Mammary epithelial cell (primary cell): ENCODE results near the gene NRG2.

Experiments used
- CTCF ChIP-seq, 2 donors: IDR thresholded peaks in 1 of 2; conservative IDR thresholded peaks in 1 of 2; 2 replicates each; pipeline ENCODE4 v1.5.1; 2011 to 2012; ENCODE audit warnings: inconsistent platforms in 2 of 2, low read length in 2 of 2, mild to moderate bottlenecking in 2 of 2, control low read depth in 1 of 2, low read depth in 1 of 2; ENCODE audit not compliant: insufficient read depth in 1 of 2; ENCODE audit errors: extremely low read depth in 1 of 2
- EZH2 ChIP-seq: IDR thresholded peaks from 2 replicates; pipeline ENCODE4 v1.6.1; 2012; ENCODE audit warnings: low read length, inconsistent platforms, borderline replicate concordance

- TF ChIP-seq CTCF (conservative IDR thresholded peaks at IDR 0.05 in 1 of 2, IDR thresholded peaks at IDR 0.05 in 1 of 2; ENCODE audit: extremely low read depth in 1 of 2, insufficient read depth in 1 of 2, low read depth in 1 of 2, low read length in 2 of 2) = no peak
- no peak for TF ChIP-seq EZH2
Observed at GRCh38 chr5:139841549-139841948, 201.6 kb downstream of the NRG2 start.
